ENCODE measurements around the gene MARK4. TPM values are rescaled to one million over a fixed set of nuclear protein-coding genes. Genes with fewer than 3 reads are reported as not detected.
"Not testable (repeated sequence)": the region's sequence is repeated elsewhere in the genome, so short reads cannot be mapped to it uniquely, and the experiment has no call there.

The MARK4 gene
- total RNA-seq, 2 experiments from 2014 or later = 18.5 to 19.9 TPM

DNA sequence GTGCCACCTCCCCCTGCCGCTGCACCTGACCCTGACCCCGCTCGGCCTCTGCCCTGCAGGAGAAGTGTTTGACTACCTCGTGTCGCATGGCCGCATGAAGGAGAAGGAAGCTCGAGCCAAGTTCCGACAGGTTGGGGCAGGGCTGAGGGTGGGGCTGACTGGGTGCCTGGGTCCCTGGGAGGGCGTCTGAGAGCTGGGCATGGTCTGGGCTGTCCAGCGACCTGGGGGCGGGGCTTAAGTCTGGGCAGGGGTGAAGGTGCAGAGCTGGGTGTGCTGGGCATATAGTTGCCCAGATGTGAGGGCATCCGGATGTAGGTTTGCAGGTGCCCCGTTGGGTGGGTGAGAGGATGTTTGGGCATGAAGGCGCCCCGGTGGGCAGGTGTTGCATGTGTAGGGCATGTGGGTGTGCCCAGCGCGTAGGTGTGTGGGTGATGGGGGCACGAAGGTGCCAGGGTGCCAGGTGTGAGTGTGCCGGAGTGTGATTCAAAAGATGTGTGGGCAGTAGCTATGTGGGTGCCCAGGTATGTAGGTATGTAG is 13.8 kb downstream of the MARK4 start:
- Mint-ChIP-seq H3K27me3 (no peaks in the 10 kb centered on the region), H3K9me3 (no peaks in the 10 kb centered on the region), H3K27ac (no peak overlapping the region), H3K4me1 (ENCODE audit: low read depth) (no peaks in the 10 kb centered on the region), H3K4me3 (no peak overlapping the region), H3K36me3 (ENCODE audit: low read depth) (no peaks in the 10 kb centered on the region)
- intact Hi-C loops (cut with micrococcal nuclease) = no loop called here
- ATAC-seq (no peak), DNase-seq (no peak)
- POLR2A ChIA-PET = interaction anchor here (0.6 kb wide), 1 partner anchor 467 kb away, joined by 3 read pairs; no protein-coding TSS in a partner anchor
- TF ChIP-seq, protein P1, sequence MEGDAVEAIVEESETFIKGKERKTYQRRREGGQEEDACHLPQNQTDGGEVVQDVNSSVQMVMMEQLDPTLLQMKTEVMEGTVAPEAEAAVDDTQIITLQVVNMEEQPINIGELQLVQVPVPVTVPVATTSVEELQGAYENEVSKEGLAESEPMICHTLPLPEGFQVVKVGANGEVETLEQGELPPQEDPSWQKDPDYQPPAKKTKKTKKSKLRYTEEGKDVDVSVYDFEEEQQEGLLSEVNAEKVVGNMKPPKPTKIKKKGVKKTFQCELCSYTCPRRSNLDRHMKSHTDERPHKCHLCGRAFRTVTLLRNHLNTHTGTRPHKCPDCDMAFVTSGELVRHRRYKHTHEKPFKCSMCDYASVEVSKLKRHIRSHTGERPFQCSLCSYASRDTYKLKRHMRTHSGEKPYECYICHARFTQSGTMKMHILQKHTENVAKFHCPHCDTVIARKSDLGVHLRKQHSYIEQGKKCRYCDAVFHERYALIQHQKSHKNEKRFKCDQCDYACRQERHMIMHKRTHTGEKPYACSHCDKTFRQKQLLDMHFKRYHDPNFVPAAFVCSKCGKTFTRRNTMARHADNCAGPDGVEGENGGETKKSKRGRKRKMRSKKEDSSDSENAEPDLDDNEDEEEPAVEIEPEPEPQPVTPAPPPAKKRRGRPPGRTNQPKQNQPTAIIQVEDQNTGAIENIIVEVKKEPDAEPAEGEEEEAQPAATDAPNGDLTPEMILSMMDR (IDR thresholded peaks at IDR 0.05) = no peak
- CTCF ChIA-PET = interaction anchor here (0.9 kb wide), 1 partner anchor 16 kb away, joined by 3 read pairs; no protein-coding TSS in a partner anchor

DNA sequence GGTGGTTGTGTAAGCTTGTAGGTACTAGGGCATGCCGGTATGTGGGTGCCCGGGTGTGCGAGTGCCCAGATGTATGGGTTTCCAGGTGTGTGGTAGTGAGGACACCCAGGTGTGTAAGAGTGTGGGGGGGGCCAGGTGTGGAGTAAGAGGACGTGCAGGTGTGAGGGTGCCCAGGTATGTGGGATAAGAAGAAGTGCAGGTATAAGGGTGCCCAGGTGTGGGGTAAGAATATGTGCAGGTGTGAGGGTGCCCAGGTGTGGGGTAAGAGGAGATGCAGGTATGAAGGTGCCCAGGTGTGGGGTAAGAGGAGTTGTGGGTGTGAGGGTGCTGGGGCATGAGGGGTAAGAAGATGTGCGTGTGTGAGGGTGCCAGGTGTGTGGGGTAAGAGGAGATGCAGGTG is 14.3 kb downstream of the MARK4 start:
- no peak for ATAC-seq
- no peaks in the 10 kb centered on the region for H3K4me1 Mint-ChIP-seq (ENCODE audit: low read depth)
- CTCF ChIA-PET = interaction anchor here (0.9 kb wide), 1 partner anchor 17 kb away, joined by 3 read pairs; no protein-coding TSS in a partner anchor
- DNase-seq = no peak
- no peak overlapping the region for H3K4me3 Mint-ChIP-seq
- TF ChIP-seq, protein P1 (IDR thresholded peaks at IDR 0.05) = no peak
- H3K27ac Mint-ChIP-seq = no peak overlapping the region
- intact Hi-C loops (cut with micrococcal nuclease) = no loop called here
- no peaks in the 10 kb centered on the region for H3K36me3 Mint-ChIP-seq (ENCODE audit: low read depth)
- H3K27me3 Mint-ChIP-seq = no peaks in the 10 kb centered on the region
- no peaks in the 10 kb centered on the region for H3K9me3 Mint-ChIP-seq
- POLR2A ChIA-PET = no interaction called here

DNA sequence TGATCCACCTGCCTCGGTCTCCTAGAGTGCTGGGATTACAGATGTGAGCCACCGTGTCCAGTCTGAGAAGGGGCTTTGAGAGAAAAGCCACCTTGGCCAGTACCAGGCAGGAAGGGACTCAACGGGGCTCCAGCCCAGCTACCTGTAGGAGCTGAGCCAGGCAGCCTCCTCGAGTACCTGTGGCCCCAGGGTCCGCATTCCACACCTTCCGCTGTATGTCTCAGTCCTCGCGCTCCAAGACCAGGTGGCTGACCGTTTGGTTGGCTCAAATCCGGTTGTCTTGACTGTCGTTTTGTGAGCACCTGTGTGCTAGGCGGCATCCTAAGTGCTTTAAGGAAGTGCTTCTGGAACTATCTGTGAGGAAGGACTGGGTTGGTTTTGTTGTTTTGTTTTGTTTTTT is 16.2 kb downstream of the MARK4 start:
- CTCF ChIA-PET = interaction anchor here (0.7 to 2.3 kb wide), 2 partner anchors 72 to 217 kb away, joined by 3 to 7 read pairs; no protein-coding TSS in a partner anchor
- ATAC-seq = no peak

DNA sequence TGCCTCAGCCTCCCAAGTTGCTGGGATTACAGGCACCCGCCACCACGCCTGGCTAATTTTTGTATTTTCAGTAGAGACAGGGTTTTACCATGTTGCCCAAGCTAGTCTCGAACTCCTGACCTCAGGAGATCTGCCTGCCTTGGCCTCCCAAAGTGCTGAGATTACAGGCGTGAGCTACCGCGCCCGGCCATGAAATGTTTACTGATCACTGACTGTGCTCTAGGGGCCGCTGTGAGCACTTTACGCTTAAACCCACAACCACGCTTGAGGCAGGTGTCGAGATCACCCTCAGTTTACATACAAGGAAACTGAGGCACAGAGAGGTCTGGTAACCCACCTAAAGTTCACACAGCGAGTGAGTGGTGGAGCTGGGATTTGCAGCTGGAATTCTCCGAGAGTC is 18.9 kb downstream of the MARK4 start:
- H3K4me1 Mint-ChIP-seq (ENCODE audit: low read depth); intact Hi-C loops (cut with micrococcal nuclease); H3K9me3 Mint-ChIP-seq; CTCF ChIA-PET; H3K36me3 Mint-ChIP-seq (ENCODE audit: low read depth); H3K27me3 Mint-ChIP-seq; H3K4me3 Mint-ChIP-seq; DNase-seq; H3K27ac Mint-ChIP-seq; ATAC-seq: not testable (repeated sequence)
- POLR2A ChIA-PET = interaction anchor here (0.7 kb wide), 1 partner anchor 34 kb away, joined by 4 read pairs; no protein-coding TSS in a partner anchor

More for the DNA sequence above, 16.2 kb downstream of the MARK4 start:
- Mint-ChIP-seq H3K27ac (no peak overlapping the region), H3K36me3 (ENCODE audit: low read depth) (peaks cover 3% of the 10 kb centered on the region), H3K27me3 (no peaks in the 10 kb centered on the region), H3K9me3 (no peaks in the 10 kb centered on the region), H3K4me1 (ENCODE audit: low read depth) (no peaks in the 10 kb centered on the region), H3K4me3 (no peak overlapping the region)
- TF ChIP-seq, protein P1 (IDR thresholded peaks at IDR 0.05) = no peak
- POLR2A ChIA-PET = no interaction called here
- no peak for DNase-seq
- intact Hi-C loops (cut with micrococcal nuclease) = no loop called here

DNA sequence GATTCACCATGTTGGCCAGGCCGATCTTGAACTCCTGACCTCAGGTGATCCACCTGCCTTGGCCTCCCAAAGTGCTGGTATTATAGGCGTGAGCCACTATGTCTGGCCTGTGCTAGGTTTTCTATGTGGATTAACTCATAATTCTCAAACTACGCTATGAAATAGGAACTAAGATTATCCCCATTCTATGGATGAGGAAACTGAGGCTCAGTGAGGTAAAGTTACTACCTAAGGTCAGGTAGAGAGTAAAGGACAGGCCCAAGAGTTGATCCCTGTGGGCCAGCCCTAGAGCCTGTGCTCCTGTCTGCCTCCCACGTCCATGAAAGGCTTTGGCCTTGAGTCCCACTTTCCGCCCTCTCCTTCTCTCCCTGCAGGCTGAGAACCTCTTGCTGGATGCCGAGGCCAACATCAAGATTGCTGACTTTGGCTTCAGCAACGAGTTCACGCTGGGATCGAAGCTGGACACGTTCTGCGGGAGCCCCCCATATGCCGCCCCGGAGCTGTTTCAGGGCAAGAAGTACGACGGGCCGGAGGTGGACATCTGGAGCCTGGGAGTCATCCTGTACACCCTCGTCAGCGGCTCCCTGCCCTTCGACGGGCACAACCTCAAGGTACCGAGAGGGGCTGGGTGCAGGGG is 20.1 kb downstream of the MARK4 start:
- CTCF ChIA-PET = no interaction called here

More for the DNA sequence above, 20.1 kb downstream of the MARK4 start:
- POLR2A ChIA-PET = no interaction called here
- Mint-ChIP-seq H3K36me3 (ENCODE audit: low read depth) (peaks cover 9% of the 10 kb centered on the region), H3K4me3 (no peak overlapping the region), H3K4me1 (ENCODE audit: low read depth) (no peaks in the 10 kb centered on the region), H3K27ac (no peak overlapping the region), H3K9me3 (no peaks in the 10 kb centered on the region), H3K27me3 (no peaks in the 10 kb centered on the region)
- intact Hi-C loops (cut with micrococcal nuclease) = no loop called here
- no peak for ATAC-seq
- no peak for DNase-seq
- TF ChIP-seq, protein P1 (IDR thresholded peaks at IDR 0.05) = no peak

All from activated CD8-positive, alpha-beta T cell treated with anti-CD3 and anti-CD28 coated beads for 36 hours (primary cell).